ENCODE measurements around the gene KCNN2. TPM values are rescaled to one million over a fixed set of nuclear protein-coding genes. Genes with fewer than 3 reads are reported as not detected.

KCNN2 gene
- total RNA-seq, 3 donors from 2014 or later (not counting 1 experiment from before 2014, with no cell fraction given): not detected

DNA sequence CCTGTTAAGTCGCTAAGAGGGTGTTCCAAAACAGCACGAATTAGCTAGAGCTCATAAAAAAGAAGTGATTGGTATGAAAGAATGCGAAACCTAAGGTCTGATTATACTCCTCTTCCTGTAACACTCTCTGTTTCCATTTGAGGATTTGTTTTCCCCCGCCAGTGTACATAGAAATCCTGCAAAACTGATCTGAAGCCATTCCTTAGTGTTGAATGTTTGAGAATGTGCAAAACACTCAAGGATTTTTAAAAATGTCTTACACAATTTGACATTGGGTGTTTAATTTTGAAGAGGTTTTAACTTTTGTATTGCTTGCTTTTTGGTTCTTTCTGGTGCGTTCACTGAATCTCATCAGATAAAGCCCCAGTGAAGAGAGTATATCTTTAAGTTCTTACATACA, 105.3 kb downstream of the KCNN2 start:
- peaks cover 2 to 3% of the 10 kb centered on the region in 2 donors for H3K9me3 Mint-ChIP-seq
- H3K27ac Mint-ChIP-seq: no peak overlapping the region
- Histone ChIP-seq H3K36me3 (ENCODE audit: control insufficient read depth, insufficient read depth, low read length) (no peaks in the 10 kb centered on the region), H3K27ac (ENCODE audit: low read length) (no peak overlapping the region), H3K4me1 (ENCODE audit: control insufficient read depth, insufficient read depth, low read length) (no peaks in the 10 kb centered on the region), H3K4me3 (ENCODE audit: low read length) (no peak overlapping the region), H3K9me3 (ENCODE audit: control insufficient read depth, insufficient read depth, low read length) (no peaks in the 10 kb centered on the region), H3K27me3 (ENCODE audit: control insufficient read depth, insufficient read depth, low read length) (no peaks in the 10 kb centered on the region)
- H3K4me3 Mint-ChIP-seq: no peak overlapping the region
- ATAC-seq: no peak
- H3K27me3 Mint-ChIP-seq (ENCODE audit: low read depth in 2 of 2): no peaks in the 10 kb centered on the region
- TF ChIP-seq, protein P1, sequence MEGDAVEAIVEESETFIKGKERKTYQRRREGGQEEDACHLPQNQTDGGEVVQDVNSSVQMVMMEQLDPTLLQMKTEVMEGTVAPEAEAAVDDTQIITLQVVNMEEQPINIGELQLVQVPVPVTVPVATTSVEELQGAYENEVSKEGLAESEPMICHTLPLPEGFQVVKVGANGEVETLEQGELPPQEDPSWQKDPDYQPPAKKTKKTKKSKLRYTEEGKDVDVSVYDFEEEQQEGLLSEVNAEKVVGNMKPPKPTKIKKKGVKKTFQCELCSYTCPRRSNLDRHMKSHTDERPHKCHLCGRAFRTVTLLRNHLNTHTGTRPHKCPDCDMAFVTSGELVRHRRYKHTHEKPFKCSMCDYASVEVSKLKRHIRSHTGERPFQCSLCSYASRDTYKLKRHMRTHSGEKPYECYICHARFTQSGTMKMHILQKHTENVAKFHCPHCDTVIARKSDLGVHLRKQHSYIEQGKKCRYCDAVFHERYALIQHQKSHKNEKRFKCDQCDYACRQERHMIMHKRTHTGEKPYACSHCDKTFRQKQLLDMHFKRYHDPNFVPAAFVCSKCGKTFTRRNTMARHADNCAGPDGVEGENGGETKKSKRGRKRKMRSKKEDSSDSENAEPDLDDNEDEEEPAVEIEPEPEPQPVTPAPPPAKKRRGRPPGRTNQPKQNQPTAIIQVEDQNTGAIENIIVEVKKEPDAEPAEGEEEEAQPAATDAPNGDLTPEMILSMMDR (IDR thresholded peaks at IDR 0.05): no peak
- intact Hi-C loops (cut with micrococcal nuclease): no loop called here
- no peaks in the 10 kb centered on the region for H3K4me1 Mint-ChIP-seq
- DNase-seq: no peak
- 51% methylated on average over 4 of the region's 5 CpGs for WGBS (ENCODE audit: insufficient coverage)
- no peaks in the 10 kb centered on the region for H3K36me3 Mint-ChIP-seq

DNA sequence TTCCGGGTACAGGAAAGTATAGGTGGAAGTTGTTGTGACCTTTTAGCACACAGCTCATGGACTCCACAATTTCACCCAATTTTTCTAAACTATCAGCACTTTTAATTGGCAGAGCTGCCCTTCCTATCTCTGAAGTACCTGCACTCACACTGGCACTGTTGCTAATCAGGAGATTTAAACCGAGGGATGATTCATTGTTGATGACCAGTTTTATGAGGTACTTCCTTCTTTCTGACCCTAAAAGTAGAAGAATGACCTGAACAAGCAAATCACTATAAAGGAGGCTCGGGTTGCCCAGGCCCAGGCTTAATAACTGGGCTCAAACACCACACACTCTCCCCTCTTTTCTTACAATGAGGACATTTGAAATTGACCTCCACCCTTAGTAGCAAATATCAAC, 105.9 kb downstream of the KCNN2 start:
- intact Hi-C loops (cut with micrococcal nuclease): no loop called here
- Histone ChIP-seq H3K4me3 (ENCODE audit: low read length) (no peak overlapping the region), H3K36me3 (ENCODE audit: control insufficient read depth, insufficient read depth, low read length) (no peaks in the 10 kb centered on the region), H3K4me1 (ENCODE audit: control insufficient read depth, insufficient read depth, low read length) (no peaks in the 10 kb centered on the region), H3K27me3 (ENCODE audit: control insufficient read depth, insufficient read depth, low read length) (no peaks in the 10 kb centered on the region), H3K9me3 (ENCODE audit: control insufficient read depth, insufficient read depth, low read length) (no peaks in the 10 kb centered on the region), H3K27ac (ENCODE audit: low read length) (no peak overlapping the region)
- Mint-ChIP-seq H3K4me1 (no peaks in the 10 kb centered on the region), H3K36me3 (no peaks in the 10 kb centered on the region), H3K9me3 (peaks cover 2 to 3% of the 10 kb centered on the region in 2 donors), H3K4me3 (no peak overlapping the region), H3K27ac (no peak overlapping the region), H3K27me3 (ENCODE audit: low read depth in 2 of 2) (no peaks in the 10 kb centered on the region)
- ATAC-seq: no peak
- no peak for DNase-seq
- 12% methylated on average over 2 of the region's 3 CpGs for WGBS (ENCODE audit: insufficient coverage)
- TF ChIP-seq, protein P1 (IDR thresholded peaks at IDR 0.05): no peak

DNA sequence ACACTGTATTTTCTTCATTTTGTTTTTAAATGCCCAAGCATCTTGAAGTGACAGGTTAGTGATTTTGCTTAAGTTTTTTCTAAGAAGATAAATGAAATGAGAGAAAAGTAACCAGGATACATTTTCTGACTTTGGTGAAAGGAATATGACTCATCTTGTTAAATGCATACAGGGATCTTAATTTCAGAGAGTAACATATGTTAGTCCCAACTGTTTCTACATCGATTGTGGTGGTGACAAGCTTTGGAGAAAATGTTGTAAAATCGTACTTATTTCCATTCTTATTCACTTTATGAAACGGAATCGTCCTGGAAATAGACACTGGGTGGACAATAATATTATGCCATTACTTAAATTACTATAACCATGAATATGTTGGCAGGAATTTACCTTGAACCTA, 107.5 kb downstream of the KCNN2 start:
- 90% methylated on average over 2 of the region's 4 CpGs for WGBS (ENCODE audit: insufficient coverage)
- no peaks in the 10 kb centered on the region for H3K27me3 ChIP-seq (ENCODE audit: control insufficient read depth, insufficient read depth, low read length)
- ATAC-seq: no peak
- H3K27ac ChIP-seq (ENCODE audit: low read length): no peak overlapping the region
- H3K4me1 ChIP-seq (ENCODE audit: control insufficient read depth, insufficient read depth, low read length): no peaks in the 10 kb centered on the region
- no peaks in the 10 kb centered on the region for H3K36me3 ChIP-seq (ENCODE audit: control insufficient read depth, insufficient read depth, low read length)
- Mint-ChIP-seq H3K27ac (no peak overlapping the region), H3K4me3 (no peak overlapping the region), H3K36me3 (no peaks in the 10 kb centered on the region), H3K4me1 (no peaks in the 10 kb centered on the region), H3K27me3 (ENCODE audit: low read depth in 2 of 2) (no peaks in the 10 kb centered on the region), H3K9me3 (peaks cover 2 to 3% of the 10 kb centered on the region in 2 donors)
- intact Hi-C loops (cut with micrococcal nuclease): no loop called here
- no peaks in the 10 kb centered on the region for H3K9me3 ChIP-seq (ENCODE audit: control insufficient read depth, insufficient read depth, low read length)
- no peak overlapping the region for H3K4me3 ChIP-seq (ENCODE audit: low read length)
- TF ChIP-seq, protein P1 (IDR thresholded peaks at IDR 0.05): no peak
- DNase-seq: no peak

DNA sequence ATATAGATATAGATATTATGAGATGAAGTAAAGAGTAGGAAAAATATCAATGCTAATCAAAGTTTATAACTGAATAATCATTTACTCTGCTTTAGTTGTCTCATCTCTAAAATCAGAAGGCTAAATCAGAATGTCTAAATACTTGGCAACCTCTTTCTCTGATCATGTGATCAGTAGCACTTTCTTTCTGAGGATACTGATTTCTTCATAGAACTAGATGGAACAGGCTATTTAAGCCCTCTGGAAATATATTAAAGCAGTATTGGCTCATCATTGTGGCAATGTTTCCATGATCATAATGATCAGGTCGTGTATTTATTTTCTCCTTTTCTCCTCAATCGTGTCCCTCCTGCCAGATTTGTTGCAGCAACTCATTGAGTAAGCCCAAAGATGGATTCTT, 109.7 kb downstream of the KCNN2 start:
- 75% methylated on average over 2 of the region's 2 CpGs for WGBS (ENCODE audit: insufficient coverage)
- TF ChIP-seq, protein P1 (IDR thresholded peaks at IDR 0.05): no peak
- no peaks in the 10 kb centered on the region for H3K9me3 ChIP-seq (ENCODE audit: control insufficient read depth, insufficient read depth, low read length)
- no peak overlapping the region for H3K4me3 ChIP-seq (ENCODE audit: low read length)
- Mint-ChIP-seq H3K4me1 (no peaks in the 10 kb centered on the region), H3K9me3 (peaks cover 2 to 3% of the 10 kb centered on the region in 2 donors), H3K27ac (no peak overlapping the region), H3K4me3 (no peak overlapping the region), H3K36me3 (no peaks in the 10 kb centered on the region), H3K27me3 (ENCODE audit: low read depth in 2 of 2) (no peaks in the 10 kb centered on the region)
- intact Hi-C loops (cut with micrococcal nuclease): no loop called here
- no peak for DNase-seq
- no peaks in the 10 kb centered on the region for H3K27me3 ChIP-seq (ENCODE audit: control insufficient read depth, insufficient read depth, low read length)
- no peaks in the 10 kb centered on the region for H3K4me1 ChIP-seq (ENCODE audit: control insufficient read depth, insufficient read depth, low read length)
- no peak for ATAC-seq
- H3K36me3 ChIP-seq (ENCODE audit: control insufficient read depth, insufficient read depth, low read length): no peaks in the 10 kb centered on the region
- H3K27ac ChIP-seq (ENCODE audit: low read length): no peak overlapping the region

Measured in natural killer cell (primary cell).